TTC549 (cell line): ENCODE results near the gene DSTN.
"Not testable (repeated sequence)": the region's sequence is repeated elsewhere in the genome, so short reads cannot be mapped to it uniquely, and the experiment has no call there.

Source experiments
- FAIRE-seq: peaks from 2 replicates; lab custom pipeline; 2012; peaks lifted over from hg19 to GRCh38; lab: Jason Lieb, UNC

DSTN gene

GRCh38 chr20:17651760-17652388, 82.0 kb downstream of the DSTN start:
- FAIRE-seq = no peak

GRCh38 chr20:17652411-17652810, 82.5 kb downstream of the DSTN start:
- no peak for FAIRE-seq

GRCh38 chr20:17653835-17654648, 84.2 kb downstream of the DSTN start:
- no peak for FAIRE-seq

- no peak for FAIRE-seq
These were observed 84.9 kb downstream of the DSTN start for GRCh38 chr20:17654649-17655285.

- no peak for FAIRE-seq
These were observed 85.4 kb downstream of the DSTN start for GRCh38 chr20:17655286-17655651.

GRCh38 chr20:17655865-17656479, 86.1 kb downstream of the DSTN start:
- no peak for FAIRE-seq

GRCh38 chr20:17657079-17657825, 87.4 kb downstream of the DSTN start:
- no peak for FAIRE-seq

GRCh38 chr20:17657898-17658647, 88.2 kb downstream of the DSTN start:
- no peak for FAIRE-seq

- no peak for FAIRE-seq
These were observed 88.7 kb downstream of the DSTN start for GRCh38 chr20:17658648-17658993.

GRCh38 chr20:17659344-17659743, 89.5 kb downstream of the DSTN start:
- not testable (repeated sequence) for FAIRE-seq
